Glutamatergic neuron (in vitro differentiated cells): ENCODE measurements around the gene GRK7. TPM values are rescaled to one million over a fixed set of nuclear protein-coding genes. Genes with fewer than 3 reads are reported as not detected.
A peak's percentile ranks its signal among the peaks of the same experiment; 100 is the strongest.

Experiments used
- DNase-seq: peaks from one replicate; pipeline ENCODE4 v3.0.0; 2022
- H3K27ac Mint-ChIP-seq: one replicate; pipeline ENCODE4 v1.8.0; 2020; ENCODE audit warnings: mild to moderate bottlenecking, mixed read lengths, inconsistent platforms; ENCODE audit not compliant: unreplicated experiment
- H3K27me3 Mint-ChIP-seq: one replicate; pipeline ENCODE4 v1.8.0; 2020; ENCODE audit warnings: mild to moderate bottlenecking, moderate library complexity, mixed read lengths, inconsistent platforms; ENCODE audit not compliant: unreplicated experiment
- H3K36me3 Mint-ChIP-seq: one replicate; pipeline ENCODE4 v1.8.0; 2020; ENCODE audit warnings: mild to moderate bottlenecking, mixed read lengths, inconsistent platforms; ENCODE audit not compliant: unreplicated experiment
- H3K4me1 Mint-ChIP-seq: one replicate; pipeline ENCODE4 v1.8.0; 2020; ENCODE audit warnings: mild to moderate bottlenecking, low read depth, mixed read lengths, inconsistent platforms; ENCODE audit not compliant: unreplicated experiment
- H3K4me3 Mint-ChIP-seq: one replicate; pipeline ENCODE4 v1.8.0; 2020; ENCODE audit warnings: mild to moderate bottlenecking, mixed read lengths, inconsistent platforms; ENCODE audit not compliant: unreplicated experiment
- H3K9me3 Mint-ChIP-seq: one replicate; pipeline ENCODE4 v1.8.0; 2020; ENCODE audit warnings: mild to moderate bottlenecking, moderate library complexity, mixed read lengths, inconsistent platforms; ENCODE audit not compliant: unreplicated experiment
- total RNA-seq: library from RNA; stranded (reverse); fragmentation: NEBNext Ultra II Directional; extraction: Animal tissue kit (Norgen Biotek cat#: 25700); gene quantifications from one replicate; pipeline ENCODE4 v1.2.1, GENCODE V29; 2021; ENCODE audit not compliant: unreplicated experiment
- TF ChIP-seq, protein P1 (sequence below): fragments of 200-600 bp; sonication (generic); IDR thresholded peaks from one replicate; pipeline ENCODE4 v1.5.0; 2021; ENCODE audit not compliant: partially characterized antibody, unreplicated experiment

GRK7 gene
- total RNA-seq, 1 donor from 2014 or later = not detected

DNA sequence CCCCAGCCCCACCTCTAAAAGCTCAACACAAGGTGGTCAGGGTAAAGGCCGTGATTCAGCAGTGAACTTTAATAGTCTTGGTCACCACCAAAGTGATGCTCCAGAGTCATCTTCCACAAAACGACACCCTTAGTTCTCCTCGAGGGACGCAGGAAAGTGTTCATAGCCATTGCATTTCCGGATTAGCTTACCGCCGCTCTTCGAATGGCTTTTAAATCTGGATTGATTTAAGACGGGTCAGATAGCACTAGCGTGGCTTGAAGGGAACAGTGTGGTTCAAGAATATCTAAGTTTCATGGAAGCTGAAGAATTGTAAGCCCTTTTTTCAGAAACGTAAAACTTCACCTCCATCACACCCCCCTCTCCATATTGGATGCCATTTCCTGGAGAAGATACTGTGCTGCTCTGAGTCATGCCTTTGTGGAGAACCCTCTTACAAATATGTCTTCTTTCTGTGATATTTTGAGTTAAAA, 24.3 kb upstream of the GRK7 start:
- Mint-ChIP-seq H3K9me3 (peaks cover 2% of the 10 kb centered on the region), H3K27ac (peak overlapping the region; percentile 90), H3K36me3 (no peaks in the 10 kb centered on the region), H3K4me3 (peak overlapping the region; percentile 89), H3K27me3 (no peaks in the 10 kb centered on the region), H3K4me1 (peaks cover 10% of the 10 kb centered on the region)
- no peak for DNase-seq
- TF ChIP-seq, protein P1, sequence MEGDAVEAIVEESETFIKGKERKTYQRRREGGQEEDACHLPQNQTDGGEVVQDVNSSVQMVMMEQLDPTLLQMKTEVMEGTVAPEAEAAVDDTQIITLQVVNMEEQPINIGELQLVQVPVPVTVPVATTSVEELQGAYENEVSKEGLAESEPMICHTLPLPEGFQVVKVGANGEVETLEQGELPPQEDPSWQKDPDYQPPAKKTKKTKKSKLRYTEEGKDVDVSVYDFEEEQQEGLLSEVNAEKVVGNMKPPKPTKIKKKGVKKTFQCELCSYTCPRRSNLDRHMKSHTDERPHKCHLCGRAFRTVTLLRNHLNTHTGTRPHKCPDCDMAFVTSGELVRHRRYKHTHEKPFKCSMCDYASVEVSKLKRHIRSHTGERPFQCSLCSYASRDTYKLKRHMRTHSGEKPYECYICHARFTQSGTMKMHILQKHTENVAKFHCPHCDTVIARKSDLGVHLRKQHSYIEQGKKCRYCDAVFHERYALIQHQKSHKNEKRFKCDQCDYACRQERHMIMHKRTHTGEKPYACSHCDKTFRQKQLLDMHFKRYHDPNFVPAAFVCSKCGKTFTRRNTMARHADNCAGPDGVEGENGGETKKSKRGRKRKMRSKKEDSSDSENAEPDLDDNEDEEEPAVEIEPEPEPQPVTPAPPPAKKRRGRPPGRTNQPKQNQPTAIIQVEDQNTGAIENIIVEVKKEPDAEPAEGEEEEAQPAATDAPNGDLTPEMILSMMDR = no peak

- Mint-ChIP-seq H3K27me3 (no peaks in the 10 kb centered on the region), H3K4me3 (peak overlapping the region; percentile 89), H3K27ac (no peak overlapping the region), H3K36me3 (no peaks in the 10 kb centered on the region), H3K9me3 (peaks cover 2% of the 10 kb centered on the region), H3K4me1 (peaks cover 10% of the 10 kb centered on the region)
- DNase-seq = no peak
- TF ChIP-seq, protein P1 = no peak
These were observed 23.5 kb upstream of the GRK7 start for GRCh38 chr3:141739731-141740130.

DNA sequence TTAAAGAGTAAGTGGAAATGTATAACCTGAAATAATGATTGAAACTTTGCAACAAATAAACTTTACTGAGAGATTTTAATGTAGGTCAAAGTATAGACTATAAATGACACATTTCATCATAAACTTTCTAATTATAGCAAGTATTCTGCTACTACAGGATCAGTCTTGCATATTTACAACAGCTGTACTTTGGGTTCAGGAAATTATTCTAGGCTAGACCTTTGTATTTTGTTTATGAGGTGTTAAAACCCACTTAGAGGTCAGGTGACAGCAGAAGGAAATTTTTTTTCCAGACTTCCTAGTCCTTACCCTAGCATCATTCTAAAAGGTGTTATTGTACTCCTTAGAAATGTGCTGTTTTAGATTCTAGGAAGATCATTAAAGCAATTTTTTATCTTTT, 22.9 kb upstream of the GRK7 start:
- H3K27ac Mint-ChIP-seq = no peak overlapping the region
- H3K4me3 Mint-ChIP-seq = peak overlapping the region; percentile 89

GRCh38 chr3:141743305-141743704, 19.9 kb upstream of the GRK7 start:
- DNase-seq = no peak
- no peaks in the 10 kb centered on the region for H3K9me3 Mint-ChIP-seq
- no peaks in the 10 kb centered on the region for H3K27me3 Mint-ChIP-seq
- H3K27ac Mint-ChIP-seq = no peak overlapping the region
- H3K36me3 Mint-ChIP-seq = no peaks in the 10 kb centered on the region
- no peak overlapping the region for H3K4me3 Mint-ChIP-seq
- peaks cover 8% of the 10 kb centered on the region for H3K4me1 Mint-ChIP-seq
- TF ChIP-seq, protein P1 = no peak

More for the DNA sequence above, 22.9 kb upstream of the GRK7 start:
- Mint-ChIP-seq H3K36me3 (no peaks in the 10 kb centered on the region), H3K9me3 (peaks cover 2% of the 10 kb centered on the region), H3K4me1 (peaks cover 10% of the 10 kb centered on the region), H3K27me3 (no peaks in the 10 kb centered on the region)
- TF ChIP-seq, protein P1 = no peak
- no peak for DNase-seq

DNA sequence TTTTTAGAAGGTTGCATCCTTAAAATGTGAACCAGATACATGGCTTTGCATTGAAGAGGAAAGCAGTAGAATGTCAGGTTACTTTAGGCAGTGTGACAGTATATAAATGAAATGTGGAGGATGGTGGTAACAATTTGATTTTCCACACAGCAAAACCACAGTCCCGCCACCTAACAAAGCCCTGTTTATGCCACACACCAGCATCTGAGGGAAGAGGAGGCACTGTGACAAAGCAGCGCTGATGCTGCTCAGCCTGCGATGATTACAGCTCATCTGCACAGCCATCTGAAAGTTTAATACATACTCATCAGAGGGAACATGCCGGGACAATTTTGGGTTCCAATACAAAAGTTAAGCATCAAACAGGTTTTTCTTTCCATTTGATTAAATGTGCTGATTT, 16.2 kb upstream of the GRK7 start:
- peaks cover under 1% of the 10 kb centered on the region for H3K4me1 Mint-ChIP-seq
- H3K36me3 Mint-ChIP-seq = no peaks in the 10 kb centered on the region
- no peak overlapping the region for H3K4me3 Mint-ChIP-seq
- H3K27ac Mint-ChIP-seq = no peak overlapping the region
- TF ChIP-seq, protein P1 = no peak
- DNase-seq = no peak
- no peaks in the 10 kb centered on the region for H3K27me3 Mint-ChIP-seq
- H3K9me3 Mint-ChIP-seq = no peaks in the 10 kb centered on the region
